Body of pancreas (tissue), 4 donors: Measurements from ENCODE around the gene ANO2.

Experiments used
- POLR2A ChIP-seq, 3 donors: fragments of 450-650 bp; IDR thresholded peaks; one replicate each; pipeline ENCODE4 v1.6.1; 2016; ENCODE audit warnings: antibody characterized with exemption in 3 of 3, mild to moderate bottlenecking in 2 of 3
- TF ChIP-seq, protein P1 (sequence below), 7 experiments: fragments of 450-650 bp in 4 of 7; fragments of 200-600 bp in 3 of 7; sonication (generic) in 3 of 7; IDR thresholded peaks; one replicate each; pipeline ENCODE4 v1.5.1; 2016 to 2019; ENCODE audit warnings: antibody characterized with exemption in 7 of 7

DNA sequence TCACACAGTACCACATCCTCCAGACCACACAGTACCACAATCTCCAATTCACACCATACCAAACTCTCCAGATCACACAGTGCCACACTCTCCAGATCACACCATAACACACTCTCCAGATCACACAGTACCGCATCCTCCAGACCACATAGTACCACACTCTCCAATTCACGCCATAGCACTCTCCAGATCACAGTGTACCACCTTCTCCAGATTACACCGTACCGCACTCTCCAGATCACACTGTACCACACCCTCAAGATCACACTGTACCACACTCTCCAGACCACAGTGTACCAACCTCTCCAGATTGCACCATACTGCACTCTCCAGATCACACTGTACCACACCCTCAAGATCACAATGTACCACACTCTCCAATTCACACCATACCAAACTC, 328.2 kb downstream of the ANO2 start:
- no peak for TF ChIP-seq POLR2A (IDR thresholded peaks at IDR 0.05)
- TF ChIP-seq, protein P1, sequence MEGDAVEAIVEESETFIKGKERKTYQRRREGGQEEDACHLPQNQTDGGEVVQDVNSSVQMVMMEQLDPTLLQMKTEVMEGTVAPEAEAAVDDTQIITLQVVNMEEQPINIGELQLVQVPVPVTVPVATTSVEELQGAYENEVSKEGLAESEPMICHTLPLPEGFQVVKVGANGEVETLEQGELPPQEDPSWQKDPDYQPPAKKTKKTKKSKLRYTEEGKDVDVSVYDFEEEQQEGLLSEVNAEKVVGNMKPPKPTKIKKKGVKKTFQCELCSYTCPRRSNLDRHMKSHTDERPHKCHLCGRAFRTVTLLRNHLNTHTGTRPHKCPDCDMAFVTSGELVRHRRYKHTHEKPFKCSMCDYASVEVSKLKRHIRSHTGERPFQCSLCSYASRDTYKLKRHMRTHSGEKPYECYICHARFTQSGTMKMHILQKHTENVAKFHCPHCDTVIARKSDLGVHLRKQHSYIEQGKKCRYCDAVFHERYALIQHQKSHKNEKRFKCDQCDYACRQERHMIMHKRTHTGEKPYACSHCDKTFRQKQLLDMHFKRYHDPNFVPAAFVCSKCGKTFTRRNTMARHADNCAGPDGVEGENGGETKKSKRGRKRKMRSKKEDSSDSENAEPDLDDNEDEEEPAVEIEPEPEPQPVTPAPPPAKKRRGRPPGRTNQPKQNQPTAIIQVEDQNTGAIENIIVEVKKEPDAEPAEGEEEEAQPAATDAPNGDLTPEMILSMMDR (IDR thresholded peaks at IDR 0.05) = no peak
